C1 segment of cervical spinal cord (tissue), 14 donors: Measurements from ENCODE around the gene ACVR1.
"Not testable (repeated sequence)": the region's sequence is repeated elsewhere in the genome, so short reads cannot be mapped to it uniquely, and the experiment has no call there.

Source experiments
- DNase-seq, 14 donors: peaks; one replicate each; lab custom pipeline; 2025; lab: John Stamatoyannopoulos, UW

Gene ACVR1

DNA sequence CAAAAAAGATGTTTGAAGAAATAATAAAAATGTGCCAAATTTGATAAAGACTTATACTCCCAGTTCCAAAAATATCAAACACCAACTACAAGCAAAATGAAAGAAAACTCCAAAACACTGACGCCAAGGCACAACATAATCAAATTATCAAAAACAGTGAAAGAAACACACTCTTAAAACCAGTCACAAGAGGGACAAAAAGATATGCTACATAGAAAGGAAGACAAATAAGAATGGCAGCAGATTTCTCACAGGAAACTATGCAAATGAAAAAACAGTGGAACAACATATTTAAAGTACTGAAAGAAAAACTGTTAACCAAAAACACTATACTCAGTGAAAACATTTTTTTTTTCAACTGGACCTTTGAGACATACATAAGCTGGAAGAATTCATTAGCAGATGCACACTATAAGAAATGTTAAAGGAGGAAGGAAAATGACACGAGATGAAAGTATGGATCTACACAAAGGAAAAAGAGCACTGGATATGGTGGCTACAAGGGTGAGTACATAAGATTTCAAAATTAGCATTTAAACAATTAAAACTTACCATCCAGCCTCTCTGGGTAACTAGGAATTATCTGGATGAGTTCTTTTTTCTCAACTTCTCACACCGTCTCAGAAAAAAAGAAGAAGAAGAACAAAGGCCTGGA is 153.4 kb downstream of the ACVR1 start:
- no peak for DNase-seq

DNA sequence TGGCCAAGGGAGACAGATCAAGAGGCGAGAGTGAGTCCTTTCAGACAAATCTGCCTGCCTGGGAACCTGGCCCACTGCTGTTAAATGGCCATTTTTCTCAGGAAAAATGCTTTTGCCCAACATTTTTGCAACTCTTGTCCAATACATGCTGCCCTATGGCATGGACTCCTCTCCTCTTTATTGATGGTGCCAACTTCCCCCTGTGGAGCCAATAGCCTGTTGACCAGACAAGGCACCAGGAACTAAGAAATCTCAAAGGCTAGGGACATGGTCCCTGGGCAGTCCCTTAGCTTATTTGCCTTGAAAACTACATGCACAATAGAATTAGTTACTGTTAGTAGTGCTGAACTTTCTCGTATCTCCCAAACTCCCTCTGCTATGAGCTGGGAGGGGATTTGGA is 155.6 kb downstream of the ACVR1 start:
- DNase-seq, result no peak

DNA sequence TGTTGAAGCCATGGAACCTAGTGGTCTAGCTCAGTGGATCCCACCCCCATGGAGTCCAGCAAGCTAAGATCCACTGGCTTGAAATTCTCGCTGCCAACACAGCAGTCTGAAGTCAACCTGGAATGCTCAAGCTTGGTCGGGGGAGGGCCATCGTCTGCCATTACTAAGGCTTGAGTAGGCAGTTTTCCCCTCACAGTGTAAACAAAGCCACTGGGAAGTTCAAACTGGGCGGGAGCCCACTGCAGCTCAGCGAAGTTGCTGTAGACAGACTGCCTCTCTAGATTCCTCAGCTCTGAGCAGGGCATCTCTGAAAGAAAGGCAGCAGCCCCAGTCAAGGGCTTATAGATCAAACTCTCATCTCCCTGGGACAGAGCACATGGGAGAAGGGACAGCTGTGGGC is 171.5 kb downstream of the ACVR1 start:
- DNase-seq, result not testable (repeated sequence)

DNA sequence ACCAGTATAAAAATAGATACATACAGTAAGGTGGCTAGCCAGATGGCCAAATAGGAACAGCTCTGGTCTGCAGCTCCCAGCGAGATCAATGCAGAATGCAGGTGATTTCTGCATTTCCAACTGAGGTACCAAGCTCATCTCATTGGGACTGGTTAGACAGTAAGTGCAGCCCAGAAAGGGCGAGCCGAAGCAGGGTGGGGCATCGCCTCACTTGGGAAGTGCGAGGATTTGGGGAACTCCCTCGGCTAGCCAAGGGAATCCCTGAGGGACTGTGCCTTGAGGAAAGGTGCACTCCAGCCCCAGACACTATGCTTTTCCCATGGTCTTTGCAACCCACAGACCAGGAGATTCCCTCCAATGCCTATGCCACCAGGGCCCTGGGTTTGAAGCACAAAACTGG is 172.0 kb downstream of the ACVR1 start:
- DNase-seq, result not testable (repeated sequence)

DNA sequence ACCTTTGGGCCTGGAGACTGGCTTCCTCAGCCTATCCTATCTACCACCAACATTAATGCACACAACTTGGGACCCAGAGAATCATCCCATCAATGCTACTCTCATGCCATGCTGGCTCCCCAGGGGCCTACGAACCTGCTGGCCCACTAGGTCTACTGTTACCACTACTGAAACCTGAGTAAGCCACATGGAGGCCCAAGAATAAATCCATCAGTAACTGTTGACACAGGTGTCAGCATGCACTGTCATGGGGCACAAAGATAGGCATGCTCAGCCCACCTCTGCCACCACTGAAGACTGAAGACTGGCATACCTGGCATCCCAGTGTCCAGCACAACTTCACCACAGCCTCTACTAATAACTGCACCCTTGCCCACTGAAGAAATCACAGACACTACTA is 176.3 kb downstream of the ACVR1 start:
- DNase-seq, result no peak

DNA sequence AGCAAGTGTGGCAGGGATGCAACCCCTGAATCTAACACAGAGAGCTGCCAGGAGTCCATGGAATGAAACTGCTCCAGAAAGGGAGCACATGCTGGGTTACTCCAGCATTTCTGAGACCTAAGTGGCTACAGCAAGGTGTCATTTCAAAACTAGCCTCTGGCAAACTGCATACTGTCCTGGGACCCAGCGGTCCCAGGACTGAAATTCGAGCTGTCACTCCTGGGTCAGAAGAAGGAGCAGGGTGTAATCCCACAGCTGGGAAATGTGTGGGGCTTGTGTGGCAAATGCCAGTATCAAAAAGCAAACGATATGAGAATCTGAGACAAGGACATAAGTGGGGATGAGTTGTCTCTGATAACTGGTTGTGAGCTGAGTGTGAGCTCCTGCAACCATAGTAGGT is 177.1 kb downstream of the ACVR1 start:
- DNase-seq, result no peak

DNA sequence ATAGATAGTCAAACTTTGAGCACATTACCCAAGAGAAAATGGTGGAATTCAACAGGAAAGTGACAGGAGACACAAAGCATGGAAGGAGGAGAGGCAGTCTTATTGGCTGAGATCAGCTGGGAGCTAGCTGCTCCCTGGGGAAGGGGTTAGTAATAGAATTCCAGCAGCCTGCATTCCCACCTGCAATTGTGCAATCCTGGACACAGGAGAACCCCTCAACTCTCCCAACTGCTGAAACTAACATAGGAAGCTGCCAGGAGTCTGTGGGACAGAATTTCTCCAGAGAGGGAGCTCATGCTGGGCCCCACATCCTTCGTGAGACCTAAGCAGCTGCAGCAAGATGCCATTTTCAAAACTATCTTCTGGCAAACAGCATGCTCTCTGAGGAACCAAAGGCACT is 177.7 kb downstream of the ACVR1 start:
- DNase-seq, result no peak

DNA sequence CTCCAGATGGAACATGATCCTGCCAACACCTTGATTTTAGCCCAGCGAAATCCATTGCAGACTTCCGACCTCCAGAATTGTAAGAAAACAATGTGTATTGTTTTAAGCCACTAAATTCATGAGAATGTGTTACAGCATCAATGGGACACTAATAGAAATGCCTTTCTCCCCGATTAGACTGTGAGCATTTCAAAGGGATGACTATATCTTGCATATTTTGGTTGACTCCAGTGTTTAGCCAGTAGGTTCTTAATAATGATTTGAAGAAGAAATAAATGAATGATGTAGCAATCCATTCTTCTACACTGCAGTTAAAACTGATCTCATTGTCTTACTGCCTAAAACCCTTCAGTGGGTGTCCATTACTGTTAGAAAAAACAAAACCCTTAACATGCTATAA is 180.1 kb downstream of the ACVR1 start:
- DNase-seq, result no peak

DNA sequence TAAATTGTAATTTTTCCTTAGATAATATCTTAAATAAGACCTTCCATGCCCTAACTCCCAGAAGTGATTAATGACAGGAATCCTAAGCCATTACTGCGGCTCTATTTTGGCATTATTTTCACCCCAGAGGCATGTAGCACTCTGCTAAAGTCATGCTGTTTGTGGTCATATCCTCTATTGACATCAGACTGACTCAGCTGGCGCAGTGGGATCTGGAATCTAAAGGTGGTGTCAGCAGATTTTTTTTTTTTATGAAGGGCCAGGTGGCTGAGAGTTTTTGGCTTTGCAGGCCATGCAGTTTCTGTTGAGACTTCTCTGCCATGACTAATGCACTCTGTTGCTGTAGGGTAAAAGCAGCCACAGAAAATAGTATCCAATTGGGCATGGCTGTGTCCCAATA is 183.4 kb downstream of the ACVR1 start:
- no peak for DNase-seq

DNA sequence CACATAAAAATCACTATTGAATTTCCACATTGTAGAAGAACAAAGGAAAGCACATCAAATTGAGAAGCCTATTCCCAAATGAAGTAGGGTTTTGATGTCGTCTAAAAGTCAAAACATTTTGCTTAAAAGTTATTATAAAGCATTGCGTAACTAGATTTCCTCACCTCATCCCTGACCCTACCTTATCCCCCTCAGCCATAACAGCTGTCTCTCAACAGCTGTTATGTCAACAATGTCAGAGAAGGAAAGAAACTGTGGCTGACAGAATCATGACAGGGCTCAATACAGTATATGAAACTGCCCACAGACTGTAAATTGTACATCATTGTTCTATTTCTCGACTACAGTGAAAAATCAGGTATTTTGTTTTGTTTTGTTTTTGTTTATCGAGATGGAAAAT is 184.4 kb downstream of the ACVR1 start:
- no peak for DNase-seq

DNA sequence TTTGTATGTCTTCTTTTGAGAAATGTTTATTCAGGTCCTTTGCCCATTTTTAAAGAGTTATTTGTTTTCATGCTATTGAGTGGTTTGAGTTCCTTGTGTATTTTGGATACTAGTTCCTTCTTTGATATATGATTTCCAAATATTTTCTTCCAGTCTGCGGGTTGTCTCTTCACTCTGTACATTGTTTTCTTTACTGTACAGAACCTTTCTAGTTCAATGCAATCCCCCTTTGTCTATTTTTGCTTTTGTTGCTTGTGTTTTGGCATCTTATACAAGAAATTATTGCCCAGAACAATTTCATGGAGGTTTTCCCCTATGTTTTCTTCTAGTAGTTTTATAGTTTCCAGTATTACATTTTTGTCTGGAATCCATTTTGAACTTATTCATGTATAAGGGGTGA is 185.0 kb downstream of the ACVR1 start:
- DNase-seq, result no peak
